DND-41 (cell line): ENCODE data around the gene GOLGA6L7.

ENCODE experiments used
- ATAC-seq: fragments of 200-7000 bp; cut with Tn5 transposase; 3 replicates; pipeline ENCODE4 v1.9.1; 2021; ENCODE audit warnings: low read depth; ENCODE audit not compliant: insufficient read depth
- DNase-seq: peaks from one replicate; pipeline ENCODE4 v3.0.0-alpha.2; 2020
- H2AFZ ChIP-seq: 2 replicates; pipeline ENCODE4 v1.6.0; 2012; ENCODE audit warnings: low read depth, low read length
- H3K27ac ChIP-seq: 2 replicates; pipeline ENCODE4 v1.5.1; 2012; ENCODE audit warnings: low read length, inconsistent platforms
- H3K27me3 ChIP-seq: fragments of 200-600 bp; sonication (generic); 2 replicates; pipeline ENCODE4 v1.6.0; 2012; ENCODE audit warnings: low read length, mild to moderate bottlenecking, inconsistent platforms; ENCODE audit not compliant: insufficient read depth, poor library complexity
- H3K36me3 ChIP-seq: 2 replicates; pipeline ENCODE4 v1.5.1; 2012; ENCODE audit warnings: low read length, inconsistent platforms; ENCODE audit not compliant: insufficient read depth
- H3K4me1 ChIP-seq: 2 replicates; pipeline ENCODE4 v1.5.1; 2012; ENCODE audit warnings: mild to moderate bottlenecking, low read length; ENCODE audit not compliant: insufficient read depth
- H3K4me2 ChIP-seq: 2 replicates; pipeline ENCODE4 v1.6.0; 2012; ENCODE audit warnings: mild to moderate bottlenecking, moderate library complexity, low read length, inconsistent platforms; ENCODE audit not compliant: insufficient read depth
- H3K4me3 ChIP-seq, 2 experiments: fragments of 200-600 bp in 1 of 2; shearing (Covaris generic) in 1 of 2; 2 replicates each; pipeline ENCODE4 v1.5.1; 2012 to 2016; ENCODE audit warnings: inconsistent platforms in 2 of 2, low read length in 2 of 2, mild to moderate bottlenecking in 2 of 2, low read depth in 1 of 2, moderate library complexity in 1 of 2
- H3K79me2 ChIP-seq: 2 replicates; pipeline ENCODE4 v1.6.0; 2012; ENCODE audit warnings: low read length, inconsistent platforms; ENCODE audit not compliant: insufficient read depth
- H3K9ac ChIP-seq: 2 replicates; pipeline ENCODE4 v1.6.0; 2012; ENCODE audit warnings: low read depth, mild to moderate bottlenecking, inconsistent platforms, low read length, moderate library complexity
- H3K9me3 ChIP-seq: 2 replicates; pipeline ENCODE4 v1.5.1; 2012; ENCODE audit warnings: low read length, moderate library complexity, mild to moderate bottlenecking, inconsistent platforms; ENCODE audit not compliant: insufficient read depth, severe bottlenecking
- H4K20me1 ChIP-seq: 2 replicates; pipeline ENCODE4 v1.6.0; 2012; ENCODE audit warnings: low read length; ENCODE audit not compliant: insufficient read depth
- CTCF ChIP-seq: IDR thresholded peaks from 2 replicates; pipeline ENCODE4 v1.5.1; 2012; ENCODE audit warnings: borderline replicate concordance, low read length, moderate library complexity, mild to moderate bottlenecking; ENCODE audit not compliant: poor library complexity, severe bottlenecking; ENCODE audit errors: extremely low read depth
- EZH2 ChIP-seq: IDR thresholded peaks from 3 replicates; pipeline ENCODE4 v1.6.1; 2012; ENCODE audit warnings: borderline replicate concordance, low read depth, mild to moderate bottlenecking, moderate library complexity, low read length, inconsistent platforms; ENCODE audit not compliant: severe bottlenecking

GOLGA6L7 gene

GRCh38 chr15:28879551-28879950 is 31.1 kb upstream of the GOLGA6L7 start:
- Histone ChIP-seq H3K27me3 (no peaks in the 10 kb centered on the region), H2AFZ (no peak overlapping the region), H3K4me1 (no peaks in the 10 kb centered on the region), H4K20me1 (no peaks in the 10 kb centered on the region), H3K36me3 (no peaks in the 10 kb centered on the region), H3K9ac (no peak overlapping the region), H3K4me3 (no peak overlapping the region), H3K79me2 (no peaks in the 10 kb centered on the region), H3K27ac (no peak overlapping the region), H3K4me2 (no peak overlapping the region), H3K9me3 (no peaks in the 10 kb centered on the region)
- DNase-seq = no peak
- TF ChIP-seq CTCF (no peak), EZH2 (no peak)
- no peak for ATAC-seq

GRCh38 chr15:28878209-28878608 is 29.8 kb upstream of the GOLGA6L7 start:
- TF ChIP-seq CTCF (no peak), EZH2 (no peak)
- DNase-seq = no peak
- H3K36me3 ChIP-seq = no peaks in the 10 kb centered on the region
- no peak overlapping the region for H3K4me3 ChIP-seq
- no peaks in the 10 kb centered on the region for H3K79me2 ChIP-seq
- H2AFZ ChIP-seq = no peak overlapping the region
- no peak overlapping the region for H3K27ac ChIP-seq
- no peak for ATAC-seq
- no peak overlapping the region for H3K4me2 ChIP-seq
- no peaks in the 10 kb centered on the region for H4K20me1 ChIP-seq
- H3K9me3 ChIP-seq = no peaks in the 10 kb centered on the region
- H3K9ac ChIP-seq = no peak overlapping the region
- H3K4me1 ChIP-seq = no peaks in the 10 kb centered on the region
- H3K27me3 ChIP-seq = no peaks in the 10 kb centered on the region

GRCh38 chr15:28876845-28877185 is 28.4 kb upstream of the GOLGA6L7 start:
- Histone ChIP-seq H4K20me1 (no peaks in the 10 kb centered on the region), H3K9ac (no peak overlapping the region), H3K4me3 (no peak overlapping the region), H3K9me3 (no peaks in the 10 kb centered on the region), H3K79me2 (no peaks in the 10 kb centered on the region), H3K36me3 (no peaks in the 10 kb centered on the region), H3K27me3 (no peaks in the 10 kb centered on the region), H3K27ac (no peak overlapping the region), H3K4me2 (no peak overlapping the region), H3K4me1 (no peaks in the 10 kb centered on the region), H2AFZ (no peak overlapping the region)
- TF ChIP-seq CTCF (no peak), EZH2 (no peak)
- ATAC-seq (no peak), DNase-seq (no peak)
